ENCODE measurements around the gene VASP. TPM values are rescaled to one million over a fixed set of nuclear protein-coding genes. Genes with fewer than 3 reads are reported as not detected.
A peak's percentile ranks its signal among the peaks of the same experiment; 100 is the strongest.

The VASP gene
- total and polyA plus RNA-seq, 2 of the 13 experiments (the other 11 are each of a cell fraction or from before 2014, with no cell fraction given): 41.8 to 67.1 TPM

DNA sequence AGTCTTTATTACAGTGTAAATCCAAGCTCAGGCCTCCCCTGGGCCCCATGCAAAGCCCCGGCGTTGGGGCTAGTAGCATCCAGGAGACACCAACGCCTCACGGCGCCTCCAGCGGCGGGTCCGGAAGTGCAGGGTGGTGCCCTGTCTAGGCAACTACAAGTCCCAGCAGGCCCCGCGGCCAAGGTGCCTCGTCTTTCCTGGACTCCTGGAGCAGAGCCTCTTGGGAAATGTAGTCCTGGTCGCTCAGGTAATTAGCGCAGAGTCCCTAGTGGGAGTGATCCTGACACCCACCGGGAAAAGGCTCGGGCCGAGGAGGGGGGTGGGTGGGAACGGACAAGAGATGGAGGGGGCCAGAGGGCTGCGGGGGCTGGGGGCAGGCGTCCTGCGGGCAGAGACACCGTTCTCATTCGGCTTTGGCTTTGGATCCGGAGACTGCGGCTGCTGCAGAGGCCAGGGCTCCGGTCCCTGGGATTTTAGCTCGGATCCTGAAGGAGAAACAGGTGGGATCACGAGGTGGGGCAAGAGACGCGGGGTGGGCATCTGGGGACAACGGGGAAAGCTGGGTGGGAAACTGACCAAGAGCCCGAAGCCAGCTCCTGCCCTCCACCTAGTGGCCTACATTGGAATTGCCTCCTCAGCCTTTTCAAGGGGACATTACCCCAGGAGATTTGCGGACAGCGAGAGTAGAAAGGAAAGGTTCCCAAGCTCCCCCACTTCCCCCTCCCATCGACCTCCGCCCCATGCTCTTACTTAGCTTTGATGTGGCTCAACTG is 21.8 kb upstream of the VASP start (continued):
- TF ChIP-seq, protein P1, sequence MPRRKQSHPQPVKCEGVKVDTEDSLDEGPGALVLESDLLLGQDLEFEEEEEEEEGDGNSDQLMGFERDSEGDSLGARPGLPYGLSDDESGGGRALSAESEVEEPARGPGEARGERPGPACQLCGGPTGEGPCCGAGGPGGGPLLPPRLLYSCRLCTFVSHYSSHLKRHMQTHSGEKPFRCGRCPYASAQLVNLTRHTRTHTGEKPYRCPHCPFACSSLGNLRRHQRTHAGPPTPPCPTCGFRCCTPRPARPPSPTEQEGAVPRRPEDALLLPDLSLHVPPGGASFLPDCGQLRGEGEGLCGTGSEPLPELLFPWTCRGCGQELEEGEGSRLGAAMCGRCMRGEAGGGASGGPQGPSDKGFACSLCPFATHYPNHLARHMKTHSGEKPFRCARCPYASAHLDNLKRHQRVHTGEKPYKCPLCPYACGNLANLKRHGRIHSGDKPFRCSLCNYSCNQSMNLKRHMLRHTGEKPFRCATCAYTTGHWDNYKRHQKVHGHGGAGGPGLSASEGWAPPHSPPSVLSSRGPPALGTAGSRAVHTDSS (CRISPR knock-in tag; conservative IDR thresholded peaks at IDR 0.05): 0 out of 2 replicates have a peak, but pooled peaks have one; percentile 38
- TF ChIP-seq GABPA (IDR thresholded peaks at IDR 0.05; ENCODE audit: low read depth, low read length): peak; percentile 64
- peak; percentile 88 for TF ChIP-seq GABPA (CRISPR knock-in tag; IDR thresholded peaks at IDR 0.05; ENCODE audit: low read depth)
- 0 out of 2 replicates have a peak, but pooled peaks have one; percentile 32 for TF ChIP-seq ZFP41 (CRISPR knock-in tag; IDR thresholded peaks at IDR 0.05; ENCODE audit: borderline replicate concordance)
- TF ChIP-seq ZNF607 (CRISPR knock-in tag; IDR thresholded peaks at IDR 0.05; ENCODE audit: borderline replicate concordance): peak; percentile 35; the same call in 1 of the 2 replicates
- no peak for TF ChIP-seq ZNF674 (CRISPR knock-in tag; IDR thresholded peaks at IDR 0.05; ENCODE audit: low read depth)
- no peak for TF ChIP-seq FOXK2 (IDR thresholded peaks at IDR 0.05)
- TF ChIP-seq ZNF136 (CRISPR knock-in tag; IDR thresholded peaks at IDR 0.05; ENCODE audit: low read depth): no peak
- no peak for TF ChIP-seq NRL (CRISPR knock-in tag; IDR thresholded peaks at IDR 0.05; ENCODE audit: borderline replicate concordance)
- TF ChIP-seq, protein P2, sequence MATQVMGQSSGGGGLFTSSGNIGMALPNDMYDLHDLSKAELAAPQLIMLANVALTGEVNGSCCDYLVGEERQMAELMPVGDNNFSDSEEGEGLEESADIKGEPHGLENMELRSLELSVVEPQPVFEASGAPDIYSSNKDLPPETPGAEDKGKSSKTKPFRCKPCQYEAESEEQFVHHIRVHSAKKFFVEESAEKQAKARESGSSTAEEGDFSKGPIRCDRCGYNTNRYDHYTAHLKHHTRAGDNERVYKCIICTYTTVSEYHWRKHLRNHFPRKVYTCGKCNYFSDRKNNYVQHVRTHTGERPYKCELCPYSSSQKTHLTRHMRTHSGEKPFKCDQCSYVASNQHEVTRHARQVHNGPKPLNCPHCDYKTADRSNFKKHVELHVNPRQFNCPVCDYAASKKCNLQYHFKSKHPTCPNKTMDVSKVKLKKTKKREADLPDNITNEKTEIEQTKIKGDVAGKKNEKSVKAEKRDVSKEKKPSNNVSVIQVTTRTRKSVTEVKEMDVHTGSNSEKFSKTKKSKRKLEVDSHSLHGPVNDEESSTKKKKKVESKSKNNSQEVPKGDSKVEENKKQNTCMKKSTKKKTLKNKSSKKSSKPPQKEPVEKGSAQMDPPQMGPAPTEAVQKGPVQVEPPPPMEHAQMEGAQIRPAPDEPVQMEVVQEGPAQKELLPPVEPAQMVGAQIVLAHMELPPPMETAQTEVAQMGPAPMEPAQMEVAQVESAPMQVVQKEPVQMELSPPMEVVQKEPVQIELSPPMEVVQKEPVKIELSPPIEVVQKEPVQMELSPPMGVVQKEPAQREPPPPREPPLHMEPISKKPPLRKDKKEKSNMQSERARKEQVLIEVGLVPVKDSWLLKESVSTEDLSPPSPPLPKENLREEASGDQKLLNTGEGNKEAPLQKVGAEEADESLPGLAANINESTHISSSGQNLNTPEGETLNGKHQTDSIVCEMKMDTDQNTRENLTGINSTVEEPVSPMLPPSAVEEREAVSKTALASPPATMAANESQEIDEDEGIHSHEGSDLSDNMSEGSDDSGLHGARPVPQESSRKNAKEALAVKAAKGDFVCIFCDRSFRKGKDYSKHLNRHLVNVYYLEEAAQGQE (IDR thresholded peaks at IDR 0.05; ENCODE audit: borderline replicate concordance in 1 of 2, low read depth in 1 of 2, low read length in 2 of 2): no peak
- TF ChIP-seq ZBTB7B (CRISPR knock-in tag; IDR thresholded peaks at IDR 0.05): no peak; the same call in 1 of the 2 replicates
- TF ChIP-seq IRF2 (CRISPR knock-in tag; IDR thresholded peaks at IDR 0.05): peak; percentile 79; the same call in 1 of the 2 replicates
- TF ChIP-seq ZBTB14 (CRISPR knock-in tag; IDR thresholded peaks at IDR 0.05): no peak
- peak; percentile 52 for TF ChIP-seq YY1 (IDR thresholded peaks at IDR 0.05; ENCODE audit: insufficient read depth, insufficient replicate concordance, low read depth, low read length)
- TF ChIP-seq ZNF563 (CRISPR knock-in tag; IDR thresholded peaks at IDR 0.05): no peak
- TF ChIP-seq ZNF260 (CRISPR knock-in tag; IDR thresholded peaks at IDR 0.05; ENCODE audit: borderline replicate concordance, low read depth): no peak
- no peak; the same call in 1 of the 2 replicates for TF ChIP-seq ZFP62 (CRISPR knock-in tag; IDR thresholded peaks at IDR 0.05)
- TF ChIP-seq DMTF1 (CRISPR knock-in tag; IDR thresholded peaks at IDR 0.05): no peak
